GM08714 (cell line): ENCODE data around the gene ARPIN.
"Not testable (repeated sequence)": the region's sequence is repeated elsewhere in the genome, so short reads cannot be mapped to it uniquely, and the experiment has no call there.

Experiments
- H3K4me3 ChIP-seq: fragments of 200-500 bp; sonication (Bioruptor generic); 2 replicates; pipeline ENCODE4 v1.5.1; 2014; ENCODE audit warnings: mild to moderate bottlenecking, low read length, inconsistent platforms
- ZNF274 ChIP-seq: IDR thresholded peaks from 2 replicates; pipeline ENCODE4 v1.6.1; 2012; ENCODE audit warnings: mild to moderate bottlenecking, low read depth, low read length

ARPIN gene

GRCh38 chr15:89912674-89913396 lies at the start of gene ARPIN:
Gene ARPIN, minus strand, starts transcription at chr15:89912952. Its CDS starts 117 bp downstream, at chr15:89912835.
- no peak for TF ChIP-seq ZNF274
- peak within 1 kb of the TSS; percentile 8; the same call in 1 of the 2 replicates for H3K4me3 ChIP-seq

GRCh38 chr15:89958107-89958805 lies 45.5 kb upstream of the ARPIN start:
- no peak for TF ChIP-seq ZNF274
- H3K4me3 ChIP-seq, result no peak overlapping the region

GRCh38 chr15:89955449-89955998 lies 42.8 kb upstream of the ARPIN start:
- H3K4me3 ChIP-seq, result not testable (repeated sequence)

- no peak for TF ChIP-seq ZNF274
- H3K4me3 ChIP-seq, result no peak overlapping the region
Observed at GRCh38 chr15:89954541-89954940, 41.8 kb upstream of the ARPIN start.

- TF ChIP-seq ZNF274, result no peak
- H3K4me3 ChIP-seq, result no peak overlapping the region
Observed at GRCh38 chr15:89948796-89949195, 36.0 kb upstream of the ARPIN start.

- TF ChIP-seq ZNF274, result no peak
- no peak overlapping the region for H3K4me3 ChIP-seq
Observed at GRCh38 chr15:89947385-89947784, 34.6 kb upstream of the ARPIN start.

- no peak for TF ChIP-seq ZNF274
- no peak overlapping the region for H3K4me3 ChIP-seq
Observed at GRCh38 chr15:89946681-89947299, 34.0 kb upstream of the ARPIN start.

GRCh38 chr15:89943721-89944120 lies 31.0 kb upstream of the ARPIN start:
- not testable (repeated sequence) for H3K4me3 ChIP-seq

- no peak for TF ChIP-seq ZNF274
- H3K4me3 ChIP-seq, result no peak overlapping the region
Observed at GRCh38 chr15:89939910-89940309, 27.2 kb upstream of the ARPIN start.

GRCh38 chr15:89939377-89939776 lies 26.6 kb upstream of the ARPIN start:
- not testable (repeated sequence) for H3K4me3 ChIP-seq

- no peak overlapping the region for H3K4me3 ChIP-seq
- no peak for TF ChIP-seq ZNF274
Observed at GRCh38 chr15:89937365-89938350, 24.9 kb upstream of the ARPIN start.

GRCh38 chr15:89936786-89937265 lies 24.1 kb upstream of the ARPIN start:
- no peak overlapping the region for H3K4me3 ChIP-seq
- no peak for TF ChIP-seq ZNF274

GRCh38 chr15:89936051-89936785 lies 23.5 kb upstream of the ARPIN start:
- no peak overlapping the region for H3K4me3 ChIP-seq
- TF ChIP-seq ZNF274, result no peak
